ENCODE measurements around the gene TCF7L2.

TCF7L2 gene

GRCh38 chr10:113168584-113168983, 218.5 kb downstream of the TCF7L2 start:
- no peak for TF ChIP-seq CTCF (IDR thresholded peaks at IDR 0.05; ENCODE audit: insufficient read depth, low read length, poor library complexity, severe bottlenecking)
- DNase-seq (ENCODE audit: extremely low read depth, insufficient read length): no peak
- Histone ChIP-seq H3K27me3 (replicated peaks; ENCODE audit: control insufficient read depth, insufficient read depth, low read length) (no peaks in the 10 kb centered on the region; the same call in none of the 2 replicates), H3K36me3 (ENCODE audit: control insufficient read depth, insufficient read depth, low read length) (no peaks in the 10 kb centered on the region), H3K4me3 (replicated peaks; ENCODE audit: low read depth, low read length) (no peak overlapping the region)

GRCh38 chr10:113169111-113169510, 219.1 kb downstream of the TCF7L2 start:
- no peaks in the 10 kb centered on the region; the same call in none of the 2 replicates for H3K27me3 ChIP-seq (replicated peaks; ENCODE audit: control insufficient read depth, insufficient read depth, low read length)
- no peaks in the 10 kb centered on the region for H3K36me3 ChIP-seq (ENCODE audit: control insufficient read depth, insufficient read depth, low read length)
- no peak for TF ChIP-seq CTCF (IDR thresholded peaks at IDR 0.05; ENCODE audit: insufficient read depth, low read length, poor library complexity, severe bottlenecking)
- DNase-seq (ENCODE audit: extremely low read depth, insufficient read length): no peak
- no peak overlapping the region for H3K4me3 ChIP-seq (replicated peaks; ENCODE audit: low read depth, low read length)

- TF ChIP-seq CTCF (IDR thresholded peaks at IDR 0.05; ENCODE audit: insufficient read depth, low read length, poor library complexity, severe bottlenecking): no peak
- Histone ChIP-seq H3K4me3 (replicated peaks; ENCODE audit: low read depth, low read length) (no peak overlapping the region), H3K36me3 (ENCODE audit: control insufficient read depth, insufficient read depth, low read length) (no peaks in the 10 kb centered on the region), H3K27me3 (replicated peaks; ENCODE audit: control insufficient read depth, insufficient read depth, low read length) (no peaks in the 10 kb centered on the region; the same call in none of the 2 replicates)
- peak; percentile 32 for DNase-seq (ENCODE audit: extremely low read depth, insufficient read length)
These were observed 219.9 kb downstream of the TCF7L2 start for GRCh38 chr10:113169853-113170460.

GRCh38 chr10:113171662-113172061, 221.6 kb downstream of the TCF7L2 start:
- Histone ChIP-seq H3K27me3 (replicated peaks; ENCODE audit: control insufficient read depth, insufficient read depth, low read length) (no peaks in the 10 kb centered on the region; the same call in none of the 2 replicates), H3K36me3 (ENCODE audit: control insufficient read depth, insufficient read depth, low read length) (no peaks in the 10 kb centered on the region), H3K4me3 (replicated peaks; ENCODE audit: low read depth, low read length) (no peak overlapping the region)
- DNase-seq (ENCODE audit: extremely low read depth, insufficient read length): no peak
- TF ChIP-seq CTCF (IDR thresholded peaks at IDR 0.05; ENCODE audit: insufficient read depth, low read length, poor library complexity, severe bottlenecking): no peak

- no peak for TF ChIP-seq CTCF (IDR thresholded peaks at IDR 0.05; ENCODE audit: insufficient read depth, low read length, poor library complexity, severe bottlenecking)
- DNase-seq (ENCODE audit: extremely low read depth, insufficient read length): no peak
- no peak overlapping the region for H3K4me3 ChIP-seq (replicated peaks; ENCODE audit: low read depth, low read length)
- no peaks in the 10 kb centered on the region; the same call in 1 of the 2 replicates for H3K27me3 ChIP-seq (replicated peaks; ENCODE audit: control insufficient read depth, insufficient read depth, low read length)
- no peaks in the 10 kb centered on the region for H3K36me3 ChIP-seq (ENCODE audit: control insufficient read depth, insufficient read depth, low read length)
These were observed 225.1 kb downstream of the TCF7L2 start for GRCh38 chr10:113175176-113175575.
